Measurements from ENCODE around the gene CCDC17.

- TF ChIP-seq CTCF (IDR thresholded peaks at IDR 0.05) (no peak), POLR2A (IDR thresholded peaks at IDR 0.05) (no peak)
These were observed 38.8 kb downstream of the CCDC17 start for GRCh38 chr1:45585110-45585426.
